ENCODE results near the gene ZNF331. TPM values are rescaled to one million over a fixed set of nuclear protein-coding genes. Genes with fewer than 3 reads are reported as not detected.

ZNF331 gene
- total RNA-seq, 1 experiment from 2014 or later = 56.7 TPM

DNA sequence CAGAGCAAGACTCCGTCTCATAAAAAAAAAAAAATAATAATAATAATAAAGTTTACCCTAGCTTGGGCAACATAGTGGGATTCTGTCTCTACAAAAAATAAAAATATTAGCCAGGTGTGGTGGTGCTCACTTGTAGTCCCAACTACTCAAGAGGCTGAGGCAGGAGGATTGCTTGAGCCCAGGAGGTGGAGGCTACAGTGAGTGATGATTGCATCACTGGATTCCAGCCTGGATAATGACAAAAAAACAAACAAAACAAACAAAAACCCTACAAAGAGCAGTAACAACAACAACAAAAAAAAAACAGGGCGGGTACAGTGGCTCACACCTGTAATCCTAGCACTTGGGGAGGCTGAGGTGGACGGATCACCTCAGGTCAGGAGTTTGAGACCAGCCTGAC is 45.2 kb downstream of the ZNF331 start (continued):
- TF ChIP-seq, protein P1, sequence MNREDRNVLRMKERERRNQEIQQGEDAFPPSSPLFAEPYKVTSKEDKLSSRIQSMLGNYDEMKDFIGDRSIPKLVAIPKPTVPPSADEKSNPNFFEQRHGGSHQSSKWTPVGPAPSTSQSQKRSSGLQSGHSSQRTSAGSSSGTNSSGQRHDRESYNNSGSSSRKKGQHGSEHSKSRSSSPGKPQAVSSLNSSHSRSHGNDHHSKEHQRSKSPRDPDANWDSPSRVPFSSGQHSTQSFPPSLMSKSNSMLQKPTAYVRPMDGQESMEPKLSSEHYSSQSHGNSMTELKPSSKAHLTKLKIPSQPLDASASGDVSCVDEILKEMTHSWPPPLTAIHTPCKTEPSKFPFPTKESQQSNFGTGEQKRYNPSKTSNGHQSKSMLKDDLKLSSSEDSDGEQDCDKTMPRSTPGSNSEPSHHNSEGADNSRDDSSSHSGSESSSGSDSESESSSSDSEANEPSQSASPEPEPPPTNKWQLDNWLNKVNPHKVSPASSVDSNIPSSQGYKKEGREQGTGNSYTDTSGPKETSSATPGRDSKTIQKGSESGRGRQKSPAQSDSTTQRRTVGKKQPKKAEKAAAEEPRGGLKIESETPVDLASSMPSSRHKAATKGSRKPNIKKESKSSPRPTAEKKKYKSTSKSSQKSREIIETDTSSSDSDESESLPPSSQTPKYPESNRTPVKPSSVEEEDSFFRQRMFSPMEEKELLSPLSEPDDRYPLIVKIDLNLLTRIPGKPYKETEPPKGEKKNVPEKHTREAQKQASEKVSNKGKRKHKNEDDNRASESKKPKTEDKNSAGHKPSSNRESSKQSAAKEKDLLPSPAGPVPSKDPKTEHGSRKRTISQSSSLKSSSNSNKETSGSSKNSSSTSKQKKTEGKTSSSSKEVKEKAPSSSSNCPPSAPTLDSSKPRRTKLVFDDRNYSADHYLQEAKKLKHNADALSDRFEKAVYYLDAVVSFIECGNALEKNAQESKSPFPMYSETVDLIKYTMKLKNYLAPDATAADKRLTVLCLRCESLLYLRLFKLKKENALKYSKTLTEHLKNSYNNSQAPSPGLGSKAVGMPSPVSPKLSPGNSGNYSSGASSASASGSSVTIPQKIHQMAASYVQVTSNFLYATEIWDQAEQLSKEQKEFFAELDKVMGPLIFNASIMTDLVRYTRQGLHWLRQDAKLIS (CRISPR knock-in tag; IDR thresholded peaks at IDR 0.05; ENCODE audit: borderline replicate concordance) = no peak
- no peak for TF ChIP-seq EMX1 (CRISPR knock-in tag; IDR thresholded peaks at IDR 0.05)
- no peak for TF ChIP-seq NFE2L1 (CRISPR knock-in tag; IDR thresholded peaks at IDR 0.05)
- TF ChIP-seq GRHL2 (CRISPR knock-in tag; IDR thresholded peaks at IDR 0.05; ENCODE audit: insufficient replicate concordance, severe bottlenecking) = no peak
- TF ChIP-seq IRF1 (CRISPR knock-in tag; IDR thresholded peaks at IDR 0.05) = no peak
- TF ChIP-seq, protein P2, sequence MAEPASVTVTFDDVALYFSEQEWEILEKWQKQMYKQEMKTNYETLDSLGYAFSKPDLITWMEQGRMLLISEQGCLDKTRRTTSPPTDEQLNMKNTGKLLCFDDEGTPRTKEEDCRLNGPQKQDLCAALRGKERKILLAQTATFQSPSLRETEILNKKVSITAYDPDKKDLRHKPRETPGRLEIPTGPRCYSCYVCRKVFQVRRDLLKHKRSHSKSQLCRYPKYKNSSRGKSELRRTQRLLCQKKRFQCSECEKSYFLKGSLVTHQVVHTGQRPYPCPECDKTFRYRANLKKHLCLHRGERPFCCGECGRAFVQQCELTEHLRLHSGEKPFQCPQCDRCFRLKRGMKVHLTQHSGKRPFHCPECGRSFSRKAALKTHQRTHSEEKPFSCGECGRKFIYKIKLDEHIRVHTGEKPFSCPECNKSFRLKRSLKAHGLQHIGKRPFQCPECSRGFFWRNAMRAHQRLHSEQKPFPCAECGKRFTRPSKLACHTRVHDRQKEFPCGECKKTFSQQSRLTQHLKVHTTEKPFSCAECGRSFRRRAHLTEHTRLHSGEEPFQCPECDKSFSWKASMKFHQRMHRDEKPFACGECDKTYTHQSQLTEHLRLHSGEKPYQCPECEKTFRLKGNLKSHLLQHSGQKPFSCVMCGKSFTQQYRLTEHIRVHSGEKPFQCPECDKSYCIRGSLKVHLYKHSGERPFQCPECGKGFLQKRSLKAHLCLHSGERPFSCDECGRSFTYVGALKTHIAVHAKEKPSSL (CRISPR knock-in tag; conservative IDR thresholded peaks at IDR 0.05) = no peak
- TF ChIP-seq NFATC4 (CRISPR knock-in tag; IDR thresholded peaks at IDR 0.05) = no peak

- CTCF ChIA-PET = interaction anchor here (0.5 to 1.1 kb wide), 3 partner anchors 72 to 444 kb away, joined by 3 read pairs; no protein-coding TSS in a partner anchor
- TF ChIP-seq ZNF532 (CRISPR knock-in tag; IDR thresholded peaks at IDR 0.05; ENCODE audit: borderline replicate concordance) (no peak), FOXP4 (CRISPR knock-in tag; IDR thresholded peaks at IDR 0.05) (no peak), ZBTB21 (CRISPR knock-in tag; IDR thresholded peaks at IDR 0.05; ENCODE audit: borderline replicate concordance) (no peak), ZMAT4 (CRISPR knock-in tag; IDR thresholded peaks at IDR 0.05) (no peak), ZNF317 (CRISPR knock-in tag; IDR thresholded peaks at IDR 0.05; ENCODE audit: borderline replicate concordance, low read depth) (no peak)
- TF ChIP-seq, protein P3, sequence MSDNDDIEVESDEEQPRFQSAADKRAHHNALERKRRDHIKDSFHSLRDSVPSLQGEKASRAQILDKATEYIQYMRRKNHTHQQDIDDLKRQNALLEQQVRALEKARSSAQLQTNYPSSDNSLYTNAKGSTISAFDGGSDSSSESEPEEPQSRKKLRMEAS (CRISPR knock-in tag; IDR thresholded peaks at IDR 0.05) = no peak
- TF ChIP-seq, protein P4, sequence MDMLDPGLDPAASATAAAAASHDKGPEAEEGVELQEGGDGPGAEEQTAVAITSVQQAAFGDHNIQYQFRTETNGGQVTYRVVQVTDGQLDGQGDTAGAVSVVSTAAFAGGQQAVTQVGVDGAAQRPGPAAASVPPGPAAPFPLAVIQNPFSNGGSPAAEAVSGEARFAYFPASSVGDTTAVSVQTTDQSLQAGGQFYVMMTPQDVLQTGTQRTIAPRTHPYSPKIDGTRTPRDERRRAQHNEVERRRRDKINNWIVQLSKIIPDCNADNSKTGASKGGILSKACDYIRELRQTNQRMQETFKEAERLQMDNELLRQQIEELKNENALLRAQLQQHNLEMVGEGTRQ (CRISPR knock-in tag; IDR thresholded peaks at IDR 0.05) = no peak
- TF ChIP-seq, protein P5, sequence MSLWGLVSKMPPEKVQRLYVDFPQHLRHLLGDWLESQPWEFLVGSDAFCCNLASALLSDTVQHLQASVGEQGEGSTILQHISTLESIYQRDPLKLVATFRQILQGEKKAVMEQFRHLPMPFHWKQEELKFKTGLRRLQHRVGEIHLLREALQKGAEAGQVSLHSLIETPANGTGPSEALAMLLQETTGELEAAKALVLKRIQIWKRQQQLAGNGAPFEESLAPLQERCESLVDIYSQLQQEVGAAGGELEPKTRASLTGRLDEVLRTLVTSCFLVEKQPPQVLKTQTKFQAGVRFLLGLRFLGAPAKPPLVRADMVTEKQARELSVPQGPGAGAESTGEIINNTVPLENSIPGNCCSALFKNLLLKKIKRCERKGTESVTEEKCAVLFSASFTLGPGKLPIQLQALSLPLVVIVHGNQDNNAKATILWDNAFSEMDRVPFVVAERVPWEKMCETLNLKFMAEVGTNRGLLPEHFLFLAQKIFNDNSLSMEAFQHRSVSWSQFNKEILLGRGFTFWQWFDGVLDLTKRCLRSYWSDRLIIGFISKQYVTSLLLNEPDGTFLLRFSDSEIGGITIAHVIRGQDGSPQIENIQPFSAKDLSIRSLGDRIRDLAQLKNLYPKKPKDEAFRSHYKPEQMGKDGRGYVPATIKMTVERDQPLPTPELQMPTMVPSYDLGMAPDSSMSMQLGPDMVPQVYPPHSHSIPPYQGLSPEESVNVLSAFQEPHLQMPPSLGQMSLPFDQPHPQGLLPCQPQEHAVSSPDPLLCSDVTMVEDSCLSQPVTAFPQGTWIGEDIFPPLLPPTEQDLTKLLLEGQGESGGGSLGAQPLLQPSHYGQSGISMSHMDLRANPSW (CRISPR knock-in tag; conservative IDR thresholded peaks at IDR 0.05; ENCODE audit: low read depth) = no peak
- TF ChIP-seq, protein P6, sequence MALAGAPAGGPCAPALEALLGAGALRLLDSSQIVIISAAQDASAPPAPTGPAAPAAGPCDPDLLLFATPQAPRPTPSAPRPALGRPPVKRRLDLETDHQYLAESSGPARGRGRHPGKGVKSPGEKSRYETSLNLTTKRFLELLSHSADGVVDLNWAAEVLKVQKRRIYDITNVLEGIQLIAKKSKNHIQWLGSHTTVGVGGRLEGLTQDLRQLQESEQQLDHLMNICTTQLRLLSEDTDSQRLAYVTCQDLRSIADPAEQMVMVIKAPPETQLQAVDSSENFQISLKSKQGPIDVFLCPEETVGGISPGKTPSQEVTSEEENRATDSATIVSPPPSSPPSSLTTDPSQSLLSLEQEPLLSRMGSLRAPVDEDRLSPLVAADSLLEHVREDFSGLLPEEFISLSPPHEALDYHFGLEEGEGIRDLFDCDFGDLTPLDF (CRISPR knock-in tag; IDR thresholded peaks at IDR 0.05) = no peak
Measured at GRCh38 chr19:53586277-53586691, 48.3 kb downstream of the ZNF331 start.

More at GRCh38 chr19:53586277-53586691, 48.3 kb downstream of the ZNF331 start:
- Mint-ChIP-seq H3K36me3 (peaks cover 6% of the 10 kb centered on the region), H3K4me3 (no peak overlapping the region), H3K4me1 (peaks cover 11% of the 10 kb centered on the region), H3K27me3 (ENCODE audit: low read depth) (no peaks in the 10 kb centered on the region), H3K9me3 (peaks cover 7% of the 10 kb centered on the region), H3K27ac (no peak overlapping the region; the same call in 1 of the 2 replicates)
- POLR2A ChIA-PET = no interaction called here
- no peak for DNase-seq (ENCODE audit: low spot score)
- no peak for ATAC-seq

Data from WTC11 (cell line).